AG04450 (cell line): ENCODE results near the gene IFI27L2. TPM values are rescaled to one million over a fixed set of nuclear protein-coding genes. Genes with fewer than 3 reads are reported as not detected.

Experiments used
- CTCF ChIA-PET: fragments of 300-600, 350-600 bp; formaldehyde crosslinking; extraction: SDS; loops from one replicate; lab custom pipeline; 2022; ENCODE audit warnings: antibody characterized with exemption, inconsistent platforms; lab: Charles Lee
- POLR2A ChIA-PET: fragments of 350-600 bp; formaldehyde crosslinking; extraction: SDS; loops from one replicate; lab custom pipeline; 2021; ENCODE audit warnings: antibody characterized with exemption, inconsistent platforms; lab: Yijun Ruan, JAX
- DNase-seq: peaks from one replicate; pipeline ENCODE4 v3.0.0-alpha.2; 2011; ENCODE audit warnings: low read depth, low spot score
- H3K27ac ChIP-seq: one replicate; pipeline ENCODE4 v1.5.1; 2012; ENCODE audit warnings: low read depth, low read length, control low read depth
- H3K27me3 ChIP-seq: one replicate; pipeline ENCODE4 v1.6.0; 2012; ENCODE audit warnings: low read length; ENCODE audit not compliant: control insufficient read depth, insufficient read depth
- H3K4me3 ChIP-seq: 2 replicates; pipeline ENCODE4 v1.5.1; 2011; ENCODE audit warnings: mild to moderate bottlenecking, low read depth, low read length, control low read depth
- H3K9me3 ChIP-seq: 2 replicates; pipeline ENCODE4 v1.5.1; 2012; ENCODE audit warnings: low read length; ENCODE audit not compliant: control insufficient read depth, insufficient read depth
- CTCF ChIP-seq: IDR thresholded peaks from 2 replicates; pipeline ENCODE4 v1.5.1; 2011; ENCODE audit warnings: low read depth, low read length, control low read depth, inconsistent platforms
- polyA plus RNA-seq: library from polyadenylated mRNA; depleted of rRNA; stranded (reverse); fragments of >200 nt; gene quantifications from 2 replicates; pipeline ENCODE4 v1.2.3, GENCODE V29; 2011

IFI27L2 gene
- polyA plus RNA-seq, 1 experiment, result 81.9 TPM

GRCh38 chr14:94144765-94145164 lies 15.4 kb upstream of the IFI27L2 start:
- Histone ChIP-seq H3K4me3 (no peak overlapping the region), H3K9me3 (no peaks in the 10 kb centered on the region), H3K27me3 (no peaks in the 10 kb centered on the region), H3K27ac (no peak overlapping the region)
- CTCF ChIA-PET, result interaction anchor here (2.3 to 5.4 kb wide), 2 partner anchors 8 to 13 kb away, joined by 14 to 48 read pairs; no protein-coding TSS in a partner anchor
- no peak for TF ChIP-seq CTCF
- POLR2A ChIA-PET, result no interaction called here
- DNase-seq, result no peak

GRCh38 chr14:94143711-94144110 lies 14.3 kb upstream of the IFI27L2 start:
- Histone ChIP-seq H3K4me3 (no peak overlapping the region), H3K27ac (no peak overlapping the region), H3K27me3 (no peaks in the 10 kb centered on the region), H3K9me3 (no peaks in the 10 kb centered on the region)
- no peak for DNase-seq
- no peak for TF ChIP-seq CTCF
- POLR2A ChIA-PET, result no interaction called here
- CTCF ChIA-PET, result interaction anchor here (1.7 to 5.4 kb wide), 2 partner anchors 12 to 92 kb away, joined by 4 to 48 read pairs; no protein-coding TSS in a partner anchor

GRCh38 chr14:94143239-94143638 lies 13.8 kb upstream of the IFI27L2 start:
- CTCF ChIA-PET, result interaction anchor here (0.9 to 5.4 kb wide), 5 partner anchors 11 to 107 kb away, joined by 3 to 48 read pairs (median 9); no protein-coding TSS in a partner anchor
- peak; percentile 44 for TF ChIP-seq CTCF
- POLR2A ChIA-PET, result no interaction called here

GRCh38 chr14:94142836-94143235 lies 13.4 kb upstream of the IFI27L2 start:
- ChIA-PET POLR2A (no interaction called here), CTCF (interaction anchor here (0.9 to 5.4 kb wide), 7 partner anchors 11 to 203 kb away, joined by 3 to 48 read pairs (median 4); no protein-coding TSS in a partner anchor)
- Histone ChIP-seq H3K9me3 (no peaks in the 10 kb centered on the region), H3K27me3 (peaks cover 2% of the 10 kb centered on the region), H3K4me3 (no peak overlapping the region), H3K27ac (no peak overlapping the region)
- TF ChIP-seq CTCF, result no peak
- DNase-seq, result no peak

More at GRCh38 chr14:94143239-94143638, 13.8 kb upstream of the IFI27L2 start:
- Histone ChIP-seq H3K9me3 (no peaks in the 10 kb centered on the region), H3K27ac (no peak overlapping the region), H3K27me3 (no peaks in the 10 kb centered on the region), H3K4me3 (no peak overlapping the region)
- DNase-seq, result no peak

- ChIA-PET CTCF (interaction anchor here (0.9 to 5.4 kb wide), 8 partner anchors 10 to 203 kb away, joined by 3 to 48 read pairs (median 4); no protein-coding TSS in a partner anchor), POLR2A (no interaction called here)
- Histone ChIP-seq H3K4me3 (no peak overlapping the region), H3K9me3 (no peaks in the 10 kb centered on the region), H3K27ac (no peak overlapping the region), H3K27me3 (peaks cover 2% of the 10 kb centered on the region)
- DNase-seq, result no peak
- TF ChIP-seq CTCF, result no peak
These were observed 12.8 kb upstream of the IFI27L2 start for GRCh38 chr14:94142247-94142646.
